TTC549 (cell line): ENCODE data around the gene THPO.

Experiments
- FAIRE-seq: peaks from 2 replicates; lab custom pipeline; 2012; peaks lifted over from hg19 to GRCh38; lab: Jason Lieb, UNC

Gene THPO

GRCh38 chr3:184333190-184333589 lies 44.8 kb downstream of the THPO start:
- FAIRE-seq = no peak

- no peak for FAIRE-seq
These were observed 45.5 kb downstream of the THPO start for GRCh38 chr3:184332370-184333090.

- FAIRE-seq = no peak
These were observed 49.5 kb downstream of the THPO start for GRCh38 chr3:184328516-184328915.

GRCh38 chr3:184327171-184327570 lies 50.8 kb downstream of the THPO start:
- FAIRE-seq = no peak

- no peak for FAIRE-seq
These were observed 52.2 kb downstream of the THPO start for GRCh38 chr3:184325715-184326369.

- FAIRE-seq = no peak
These were observed 52.7 kb downstream of the THPO start for GRCh38 chr3:184325269-184325668.

- FAIRE-seq = no peak
These were observed 54.3 kb downstream of the THPO start for GRCh38 chr3:184323696-184324095.

GRCh38 chr3:184322731-184323487 lies 55.1 kb downstream of the THPO start:
- no peak for FAIRE-seq
